ENCODE results near the gene ATP6V1A.
A peak's percentile ranks its signal among the peaks of the same experiment; 100 is the strongest.
"Not testable (repeated sequence)": the region's sequence is repeated elsewhere in the genome, so short reads cannot be mapped to it uniquely, and the experiment has no call there.

The ATP6V1A gene

GRCh38 chr3:113838631-113839209 lies 91.9 kb downstream of the ATP6V1A start, which contains the start of gene GRAMD1C:
Gene GRAMD1C (plus strand): TSS chr3:113838788. CDS start chr3:113838910, 122 bp downstream.
- Histone ChIP-seq H3K9me3 (no peaks in the 10 kb centered on the region), H3K27me3 (no peaks in the 10 kb centered on the region), H3K36me3 (no peaks in the 10 kb centered on the region), H3K27ac (peak within 1 kb of the TSS; percentile 42 to 43), H3K4me3 (peak within 1 kb of the TSS; percentile 52 to 59), H3K4me1 (peaks cover 0 to 5% (median 2%) of the 10 kb centered on the region in 4 donors)
- peak; percentile 78 to 79 for TF ChIP-seq CTCF (IDR thresholded peaks at IDR 0.05)
- peak; percentile 76 to 87 for DNase-seq
- intact Hi-C loops (cut with DNase I; ENCODE audit: low total_unique reads): no loop called here

DNA sequence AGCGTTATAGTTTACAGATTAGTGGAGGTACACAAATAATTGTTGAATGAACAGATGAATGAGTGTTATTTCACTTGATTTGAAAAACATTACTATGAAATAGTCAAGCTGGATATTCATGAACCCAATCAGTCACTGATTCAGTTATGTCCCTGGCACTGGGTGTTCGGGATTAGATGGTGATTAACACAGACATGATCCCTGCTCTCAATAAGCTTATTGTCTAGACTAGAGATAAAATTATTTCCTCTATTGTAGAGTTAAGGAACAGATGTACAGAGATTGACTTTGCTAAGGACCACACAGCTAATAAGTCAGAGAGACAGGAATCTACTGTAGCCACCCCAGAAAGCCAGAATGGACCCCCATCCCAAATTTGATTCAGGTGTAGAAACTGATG lies 92.7 kb downstream of the ATP6V1A start:
- Histone ChIP-seq H3K36me3 (no peaks in the 10 kb centered on the region), H3K27ac (no peak overlapping the region), H3K9me3 (no peaks in the 10 kb centered on the region), H3K27me3 (no peaks in the 10 kb centered on the region), H3K4me1 (peaks cover 0 to 5% (median 2%) of the 10 kb centered on the region in 4 donors), H3K4me3 (no peak overlapping the region)
- intact Hi-C loops (cut with DNase I; ENCODE audit: low total_unique reads): no loop called here
- no peak for TF ChIP-seq CTCF (IDR thresholded peaks at IDR 0.05)
- no peak for DNase-seq

DNA sequence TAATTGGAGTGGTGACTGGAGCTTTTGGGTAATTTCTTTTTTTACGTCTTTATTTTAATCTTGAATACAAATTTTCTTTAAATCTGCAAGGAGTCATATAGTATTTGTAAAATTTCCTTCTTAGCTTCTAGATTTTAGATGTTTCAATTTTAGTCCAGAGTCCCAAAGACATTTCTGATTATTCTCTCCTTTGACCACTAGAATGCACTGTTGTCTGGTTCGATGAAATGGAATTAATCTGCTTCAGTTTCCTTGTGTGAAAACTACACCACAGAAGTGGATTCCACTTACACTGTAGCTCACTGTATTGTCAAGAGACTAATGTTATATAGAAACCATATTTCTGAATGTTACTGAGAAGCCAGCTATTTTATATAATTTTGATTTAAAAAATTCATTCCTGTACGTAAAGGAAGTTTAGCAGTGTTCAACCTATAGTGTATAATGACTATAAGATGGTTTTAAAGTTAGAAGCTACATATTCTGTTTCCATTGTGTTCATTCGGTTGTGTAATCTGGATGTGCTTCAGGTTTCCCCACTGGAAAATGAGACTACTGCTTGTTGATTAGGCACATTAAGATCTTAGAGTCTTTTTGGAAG lies 97.9 kb downstream of the ATP6V1A start:
- Histone ChIP-seq H3K27ac (no peak overlapping the region), H3K4me3 (no peak overlapping the region), H3K4me1 (no peaks in the 10 kb centered on the region), H3K36me3 (no peaks in the 10 kb centered on the region), H3K27me3 (no peaks in the 10 kb centered on the region), H3K9me3 (no peaks in the 10 kb centered on the region)
- DNase-seq: no peak
- intact Hi-C loops (cut with DNase I; ENCODE audit: low total_unique reads): loop anchor here (10.0 kb wide), 1 partner anchor 1970 kb away; no protein-coding TSS in a partner anchor
- peak; percentile 42 to 44 for TF ChIP-seq CTCF (IDR thresholded peaks at IDR 0.05)

- Histone ChIP-seq H3K27me3 (no peaks in the 10 kb centered on the region), H3K9me3 (no peaks in the 10 kb centered on the region), H3K4me1 (no peaks in the 10 kb centered on the region), H3K36me3 (no peaks in the 10 kb centered on the region), H3K4me3 (no peak overlapping the region), H3K27ac (no peak overlapping the region)
- intact Hi-C loops (cut with DNase I; ENCODE audit: low total_unique reads): loop anchor here (10.0 kb wide), 1 partner anchor 1968 kb away; no protein-coding TSS in a partner anchor
- no peak for DNase-seq
- TF ChIP-seq CTCF (IDR thresholded peaks at IDR 0.05): no peak
Measured at GRCh38 chr3:113847247-113847646, 100.4 kb downstream of the ATP6V1A start.

- Histone ChIP-seq H3K4me1 (no peaks in the 10 kb centered on the region), H3K9me3 (no peaks in the 10 kb centered on the region), H3K27me3 (no peaks in the 10 kb centered on the region), H3K4me3 (no peak overlapping the region), H3K36me3 (no peaks in the 10 kb centered on the region), H3K27ac (no peak overlapping the region)
- TF ChIP-seq CTCF (IDR thresholded peaks at IDR 0.05): no peak
- no peak for DNase-seq
- intact Hi-C loops (cut with DNase I; ENCODE audit: low total_unique reads): loop anchor here (10.0 kb wide), 1 partner anchor 1967 kb away; no protein-coding TSS in a partner anchor
Measured at GRCh38 chr3:113847664-113848461, 101.0 kb downstream of the ATP6V1A start.

GRCh38 chr3:113849071-113849470 lies 102.2 kb downstream of the ATP6V1A start:
- not testable (repeated sequence) for H3K4me3 ChIP-seq, DNase-seq, H3K9me3 ChIP-seq, H3K27ac ChIP-seq, H3K4me1 ChIP-seq, H3K27me3 ChIP-seq, H3K36me3 ChIP-seq
- intact Hi-C loops (cut with DNase I; ENCODE audit: low total_unique reads): loop anchor here (10.0 kb wide), 1 partner anchor 1966 kb away; no protein-coding TSS in a partner anchor

- not testable (repeated sequence) for H3K27me3 ChIP-seq, H3K9me3 ChIP-seq, H3K27ac ChIP-seq, H3K36me3 ChIP-seq, H3K4me1 ChIP-seq, H3K4me3 ChIP-seq, DNase-seq
- intact Hi-C loops (cut with DNase I; ENCODE audit: low total_unique reads): loop anchor here (10.0 kb wide), 1 partner anchor 1965 kb away; no protein-coding TSS in a partner anchor
Measured at GRCh38 chr3:113849841-113850240, 103.0 kb downstream of the ATP6V1A start.

DNA sequence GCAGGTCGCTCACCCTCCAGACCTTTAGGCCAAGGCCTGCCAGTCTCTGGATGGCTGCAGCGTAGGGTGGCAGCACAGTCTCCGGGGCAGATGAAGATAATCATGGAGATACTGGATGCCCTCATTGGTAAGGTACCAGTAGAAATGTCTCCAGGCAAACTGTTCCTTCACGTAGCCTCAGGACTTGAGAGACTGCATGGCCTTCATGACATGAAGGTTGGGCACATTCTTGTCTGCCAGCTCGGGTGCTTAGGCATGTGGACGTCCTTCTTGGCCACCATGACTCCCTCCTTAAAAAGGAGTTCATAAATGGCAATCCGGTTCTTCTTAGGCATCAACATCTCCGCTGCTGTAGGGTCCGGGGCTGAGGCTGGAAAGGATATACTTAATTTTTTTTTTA lies 103.6 kb downstream of the ATP6V1A start:
- H3K36me3 ChIP-seq; DNase-seq; H3K9me3 ChIP-seq; H3K27ac ChIP-seq; intact Hi-C loops (cut with DNase I; ENCODE audit: low total_unique reads); H3K27me3 ChIP-seq; H3K4me1 ChIP-seq; H3K4me3 ChIP-seq: not testable (repeated sequence)
